ENCODE results near the gene ALPL.

DNA sequence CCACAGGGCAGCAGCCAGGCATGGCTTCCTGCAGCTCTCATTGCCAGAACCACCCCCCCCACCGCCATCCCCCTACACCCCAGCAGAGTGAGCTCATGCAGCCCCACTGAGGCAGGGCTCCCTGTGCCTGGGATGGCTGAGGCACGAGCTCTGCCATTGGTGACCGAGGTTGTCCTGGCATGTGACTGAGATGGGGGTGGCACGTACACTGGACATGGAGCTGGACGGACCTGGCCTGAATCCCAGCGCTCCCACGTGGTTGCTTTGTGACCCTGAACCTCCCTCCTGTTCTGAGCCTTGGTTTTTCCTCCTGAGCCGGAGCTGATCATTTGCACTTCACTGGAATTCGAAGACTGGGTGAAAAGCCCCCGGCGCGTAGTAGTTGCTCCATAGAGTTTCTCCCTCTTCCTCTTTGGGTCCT lies 28.3 kb downstream of the ALPL start:
- no peak for TF ChIP-seq POLR2A (IDR thresholded peaks at IDR 0.05; ENCODE audit: low read depth, low read length)
- no peak for TF ChIP-seq TAF1 (IDR thresholded peaks at IDR 0.05; ENCODE audit: low read depth, low read length)
- TF ChIP-seq POLR2AphosphoS5 (IDR thresholded peaks at IDR 0.05; ENCODE audit: low read depth, low read length), result no peak
- no peak for TF ChIP-seq SPI1 (IDR thresholded peaks at IDR 0.05; ENCODE audit: low read depth, low read length)
- TF ChIP-seq PAX5 (IDR thresholded peaks at IDR 0.05; ENCODE audit: insufficient read depth, low read length, severe bottlenecking), result no peak
